ENCODE results near the gene TREH.
"Not testable (repeated sequence)": the region's sequence is repeated elsewhere in the genome, so short reads cannot be mapped to it uniquely, and the experiment has no call there.

TREH gene

DNA sequence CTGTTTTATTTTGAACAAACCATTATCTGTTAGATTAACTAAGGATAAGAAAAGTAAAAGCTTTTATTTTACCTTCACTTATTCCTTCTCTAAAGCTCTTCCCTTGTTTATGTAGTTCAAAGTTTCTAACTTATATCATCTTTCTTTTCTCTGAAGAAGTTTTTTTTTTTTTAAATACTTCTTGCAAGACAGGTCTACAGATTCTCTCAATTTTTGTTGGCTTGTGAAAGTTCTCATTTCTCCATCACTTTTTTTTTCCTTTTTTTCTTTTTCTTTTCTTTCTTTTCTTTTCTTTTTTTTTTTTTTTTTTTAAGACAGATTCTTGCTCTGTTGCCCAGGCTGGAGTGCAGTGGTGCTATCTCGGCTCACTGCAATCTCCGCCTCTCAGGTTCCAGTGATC, 4.7 kb upstream of the TREH start:
- no peaks in the 10 kb centered on the region for H3K27me3 ChIP-seq (replicated peaks; ENCODE audit: insufficient read depth, low read length)
- H3K4me3 ChIP-seq (ENCODE audit: low read length): no peak overlapping the region
- H3F3A ChIP-seq (ENCODE audit: insufficient read depth, low read length): no peaks in the 10 kb centered on the region
- H3K4me1 ChIP-seq (ENCODE audit: low read length): no peaks in the 10 kb centered on the region
- no peak overlapping the region for H3K27ac ChIP-seq (ENCODE audit: low read length)
- no peaks in the 10 kb centered on the region for H3K9me2 ChIP-seq (replicated peaks; ENCODE audit: insufficient read depth, low read length)
- DNase-seq: no peak
- H3K36me3 ChIP-seq (replicated peaks; ENCODE audit: insufficient read depth, low read length): no peaks in the 10 kb centered on the region
- no peaks in the 10 kb centered on the region for H3K79me2 ChIP-seq (ENCODE audit: low read length)
- TF ChIP-seq, protein P1, sequence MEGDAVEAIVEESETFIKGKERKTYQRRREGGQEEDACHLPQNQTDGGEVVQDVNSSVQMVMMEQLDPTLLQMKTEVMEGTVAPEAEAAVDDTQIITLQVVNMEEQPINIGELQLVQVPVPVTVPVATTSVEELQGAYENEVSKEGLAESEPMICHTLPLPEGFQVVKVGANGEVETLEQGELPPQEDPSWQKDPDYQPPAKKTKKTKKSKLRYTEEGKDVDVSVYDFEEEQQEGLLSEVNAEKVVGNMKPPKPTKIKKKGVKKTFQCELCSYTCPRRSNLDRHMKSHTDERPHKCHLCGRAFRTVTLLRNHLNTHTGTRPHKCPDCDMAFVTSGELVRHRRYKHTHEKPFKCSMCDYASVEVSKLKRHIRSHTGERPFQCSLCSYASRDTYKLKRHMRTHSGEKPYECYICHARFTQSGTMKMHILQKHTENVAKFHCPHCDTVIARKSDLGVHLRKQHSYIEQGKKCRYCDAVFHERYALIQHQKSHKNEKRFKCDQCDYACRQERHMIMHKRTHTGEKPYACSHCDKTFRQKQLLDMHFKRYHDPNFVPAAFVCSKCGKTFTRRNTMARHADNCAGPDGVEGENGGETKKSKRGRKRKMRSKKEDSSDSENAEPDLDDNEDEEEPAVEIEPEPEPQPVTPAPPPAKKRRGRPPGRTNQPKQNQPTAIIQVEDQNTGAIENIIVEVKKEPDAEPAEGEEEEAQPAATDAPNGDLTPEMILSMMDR (IDR thresholded peaks at IDR 0.05; ENCODE audit: low read length): no peak
- no peak for TF ChIP-seq EZH2 (optimal IDR thresholded peaks at IDR 0.05; ENCODE audit: low read depth, low read length)
- TF ChIP-seq EZH2phosphoT487 (IDR thresholded peaks at IDR 0.05; ENCODE audit: low read length): no peak
- H2AFZ ChIP-seq (ENCODE audit: low read length): no peak overlapping the region
- no peak overlapping the region for H3K9ac ChIP-seq (ENCODE audit: low read length)
- H4K20me1 ChIP-seq (ENCODE audit: insufficient read depth, low read length): no peaks in the 10 kb centered on the region
- no peak overlapping the region for H3K4me2 ChIP-seq (ENCODE audit: low read depth, low read length)
- no peaks in the 10 kb centered on the region for H3K9me3 ChIP-seq (replicated peaks; ENCODE audit: insufficient read depth, low read length)

DNA sequence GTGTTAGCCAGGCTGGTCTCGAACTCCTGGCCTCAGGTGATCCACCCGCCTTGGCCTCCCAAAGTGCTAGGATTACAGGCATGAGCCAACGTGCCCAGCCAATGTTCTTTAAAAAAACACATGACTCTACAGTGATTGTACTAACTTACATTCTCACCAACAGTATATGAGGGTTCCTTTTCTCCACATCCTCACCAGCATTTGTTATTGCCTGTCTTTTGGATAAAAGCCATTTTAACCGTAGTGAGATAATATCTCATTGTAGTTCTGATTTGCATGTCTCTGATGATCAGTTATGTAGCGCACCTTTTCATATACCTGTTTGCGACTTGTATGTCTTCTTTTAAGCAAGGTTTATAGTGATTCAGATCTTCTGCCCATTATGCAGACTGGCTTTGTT, 3.5 kb upstream of the TREH start:
- not testable (repeated sequence) for H3K4me2 ChIP-seq (ENCODE audit: low read depth, low read length)

DNA sequence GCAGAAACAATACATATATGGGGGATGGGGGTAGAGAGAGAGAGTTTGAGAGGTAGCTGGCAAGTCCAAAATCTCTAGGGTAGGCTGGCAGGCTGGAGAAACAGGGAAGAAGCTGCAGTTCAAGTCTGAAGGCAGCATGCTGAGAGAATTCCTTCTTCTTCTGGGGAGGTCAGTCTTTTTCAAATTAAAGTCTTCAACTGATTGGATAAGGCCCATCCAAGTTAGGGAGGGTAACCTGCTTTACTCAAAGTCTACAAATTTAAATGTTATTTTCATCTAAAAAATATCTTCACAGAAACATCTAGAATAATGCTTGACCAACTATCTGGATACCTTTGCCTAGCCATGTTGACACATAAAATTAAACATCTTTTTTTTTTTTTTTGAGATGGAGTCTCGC, 2.9 kb upstream of the TREH start:
- TF ChIP-seq EZH2phosphoT487 (IDR thresholded peaks at IDR 0.05; ENCODE audit: low read length) (no peak), EZH2 (optimal IDR thresholded peaks at IDR 0.05; ENCODE audit: low read depth, low read length) (no peak)
- TF ChIP-seq, protein P1 (IDR thresholded peaks at IDR 0.05; ENCODE audit: low read length): no peak
- no peak overlapping the region for H3K9ac ChIP-seq (ENCODE audit: low read length)

More for the DNA sequence above, 3.5 kb upstream of the TREH start:
- H3K9me2 ChIP-seq (replicated peaks; ENCODE audit: insufficient read depth, low read length); H3K79me2 ChIP-seq (ENCODE audit: low read length); H3K4me3 ChIP-seq (ENCODE audit: low read length); H3K4me1 ChIP-seq (ENCODE audit: low read length); H2AFZ ChIP-seq (ENCODE audit: low read length); H3K9me3 ChIP-seq (replicated peaks; ENCODE audit: insufficient read depth, low read length); H3K27ac ChIP-seq (ENCODE audit: low read length); H3K27me3 ChIP-seq (replicated peaks; ENCODE audit: insufficient read depth, low read length); H3F3A ChIP-seq (ENCODE audit: insufficient read depth, low read length); DNase-seq; H4K20me1 ChIP-seq (ENCODE audit: insufficient read depth, low read length); H3K9ac ChIP-seq (ENCODE audit: low read length); H3K36me3 ChIP-seq (replicated peaks; ENCODE audit: insufficient read depth, low read length): not testable (repeated sequence)

DNA sequence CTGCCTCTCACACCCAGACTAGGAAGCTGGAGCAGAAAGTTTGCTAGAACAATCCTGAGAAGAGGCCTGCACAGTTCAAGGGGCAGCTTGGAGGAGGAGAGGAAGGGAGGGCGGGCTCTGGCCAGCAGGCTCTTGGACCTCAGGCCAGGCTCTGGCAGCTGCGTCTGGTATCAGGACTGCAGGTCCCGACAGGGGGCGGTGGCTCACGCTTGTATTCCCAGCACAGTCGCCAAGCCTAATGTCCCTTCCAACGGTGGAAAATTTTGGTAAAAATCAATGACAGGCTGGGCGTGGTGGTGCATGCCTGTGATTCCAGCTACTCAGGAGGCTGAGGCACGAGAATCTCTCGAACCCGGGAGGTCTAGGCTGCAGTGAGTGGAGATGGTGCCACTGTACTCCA, 542 bp downstream of the TREH start:
- H3K79me2 ChIP-seq (ENCODE audit: low read length); H2AFZ ChIP-seq (ENCODE audit: low read length); H4K20me1 ChIP-seq (ENCODE audit: insufficient read depth, low read length); H3K27me3 ChIP-seq (replicated peaks; ENCODE audit: insufficient read depth, low read length); H3K9ac ChIP-seq (ENCODE audit: low read length); H3K27ac ChIP-seq (ENCODE audit: low read length); H3K4me3 ChIP-seq (ENCODE audit: low read length); H3F3A ChIP-seq (ENCODE audit: insufficient read depth, low read length); H3K9me2 ChIP-seq (replicated peaks; ENCODE audit: insufficient read depth, low read length); H3K36me3 ChIP-seq (replicated peaks; ENCODE audit: insufficient read depth, low read length); H3K9me3 ChIP-seq (replicated peaks; ENCODE audit: insufficient read depth, low read length); H3K4me2 ChIP-seq (ENCODE audit: low read depth, low read length); H3K4me1 ChIP-seq (ENCODE audit: low read length); DNase-seq: not testable (repeated sequence)

More for the DNA sequence above, 2.9 kb upstream of the TREH start:
- H3F3A ChIP-seq (ENCODE audit: insufficient read depth, low read length): no peaks in the 10 kb centered on the region
- no peaks in the 10 kb centered on the region for H4K20me1 ChIP-seq (ENCODE audit: insufficient read depth, low read length)
- H3K9me2 ChIP-seq (replicated peaks; ENCODE audit: insufficient read depth, low read length): no peaks in the 10 kb centered on the region
- no peak overlapping the region for H3K4me2 ChIP-seq (ENCODE audit: low read depth, low read length)
- no peaks in the 10 kb centered on the region for H3K4me1 ChIP-seq (ENCODE audit: low read length)
- H2AFZ ChIP-seq (ENCODE audit: low read length): no peak overlapping the region
- no peaks in the 10 kb centered on the region for H3K36me3 ChIP-seq (replicated peaks; ENCODE audit: insufficient read depth, low read length)
- no peaks in the 10 kb centered on the region for H3K27me3 ChIP-seq (replicated peaks; ENCODE audit: insufficient read depth, low read length)
- DNase-seq: no peak
- H3K79me2 ChIP-seq (ENCODE audit: low read length): no peaks in the 10 kb centered on the region
- H3K4me3 ChIP-seq (ENCODE audit: low read length): no peak overlapping the region
- no peak overlapping the region for H3K27ac ChIP-seq (ENCODE audit: low read length)
- H3K9me3 ChIP-seq (replicated peaks; ENCODE audit: insufficient read depth, low read length): no peaks in the 10 kb centered on the region
